GM21723 (cell line): Measurements from ENCODE around the gene VAT1L.
A peak's percentile ranks its signal among the peaks of the same experiment; 100 is the strongest.
"Not testable (repeated sequence)": the region's sequence is repeated elsewhere in the genome, so short reads cannot be mapped to it uniquely, and the experiment has no call there.

ENCODE experiments used
- ATAC-seq: cut with Tn5 transposase; IDR thresholded peaks from one replicate; pipeline ENCODE4 v1.9.1; 2021; ENCODE audit warnings: mild to moderate bottlenecking, moderate library complexity; ENCODE audit not compliant: unreplicated experiment

Gene VAT1L

DNA sequence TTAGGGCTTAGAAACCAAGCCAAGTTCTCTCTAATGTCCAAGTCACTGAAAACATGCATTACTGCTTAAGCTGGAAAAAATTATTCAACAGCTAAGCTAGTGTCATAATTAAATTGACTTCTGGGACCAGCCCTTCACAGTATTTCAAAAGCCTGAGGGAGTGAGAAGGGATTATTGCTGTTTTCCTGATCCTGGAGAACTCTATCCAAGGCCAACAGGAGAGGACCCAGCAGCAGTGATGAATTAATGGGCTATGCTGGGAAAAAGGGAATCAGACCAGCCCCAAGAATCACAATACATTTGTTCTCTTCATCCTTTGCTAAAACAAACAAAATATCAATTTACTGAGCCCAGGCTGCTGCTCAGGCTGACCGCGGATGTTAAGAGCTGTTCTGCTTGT is 199.4 kb downstream of the VAT1L start:
- no peak for ATAC-seq

DNA sequence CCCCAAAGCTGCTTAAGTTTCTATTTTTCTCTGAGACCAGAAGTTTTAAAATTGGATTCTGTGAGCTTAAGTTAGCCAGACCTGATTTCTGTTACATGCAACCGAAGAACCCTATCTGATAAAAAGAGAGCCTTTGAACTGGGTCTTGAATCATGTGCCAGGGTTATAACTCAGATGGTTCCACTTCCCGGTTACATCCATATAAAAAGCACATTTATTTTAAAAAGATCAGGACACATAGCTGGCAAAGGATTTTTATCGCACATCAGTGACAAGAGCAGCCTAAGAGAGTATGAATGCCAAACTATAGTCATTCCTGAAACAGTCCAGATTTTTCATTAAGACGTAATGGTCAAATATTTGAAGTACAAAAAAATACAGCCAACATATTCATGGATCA is 201.5 kb downstream of the VAT1L start:
- no peak for ATAC-seq

- ATAC-seq: no peak
Observed at GRCh38 chr16:77991701-77992100, 203.3 kb downstream of the VAT1L start.

DNA sequence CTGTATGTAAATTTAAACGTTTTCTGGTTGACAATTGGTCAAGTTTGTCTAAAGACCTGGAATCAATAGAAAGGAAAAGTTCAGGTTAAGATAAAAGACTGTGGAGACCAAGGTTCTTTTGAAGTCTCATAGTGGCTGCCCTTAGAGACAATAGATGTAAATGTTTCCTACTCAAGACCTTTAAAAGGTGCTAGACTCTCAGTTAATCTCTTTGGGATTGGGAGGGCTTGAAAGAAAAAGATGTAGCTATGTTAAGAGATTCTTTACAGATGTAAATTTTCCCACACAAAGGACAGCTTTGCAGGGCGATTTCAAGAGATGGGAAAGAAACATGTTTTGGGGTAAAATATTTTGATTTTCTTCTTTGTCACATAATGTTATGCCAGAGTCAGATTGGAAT is 204.0 kb downstream of the VAT1L start:
- ATAC-seq: not testable (repeated sequence)

GRCh38 chr16:77993111-77993985 is 205.0 kb downstream of the VAT1L start:
- no peak for ATAC-seq

GRCh38 chr16:77995843-77996455 is 207.6 kb downstream of the VAT1L start:
- ATAC-seq: no peak

- ATAC-seq: no peak
Observed at GRCh38 chr16:77998350-77999023, 210.1 kb downstream of the VAT1L start.

DNA sequence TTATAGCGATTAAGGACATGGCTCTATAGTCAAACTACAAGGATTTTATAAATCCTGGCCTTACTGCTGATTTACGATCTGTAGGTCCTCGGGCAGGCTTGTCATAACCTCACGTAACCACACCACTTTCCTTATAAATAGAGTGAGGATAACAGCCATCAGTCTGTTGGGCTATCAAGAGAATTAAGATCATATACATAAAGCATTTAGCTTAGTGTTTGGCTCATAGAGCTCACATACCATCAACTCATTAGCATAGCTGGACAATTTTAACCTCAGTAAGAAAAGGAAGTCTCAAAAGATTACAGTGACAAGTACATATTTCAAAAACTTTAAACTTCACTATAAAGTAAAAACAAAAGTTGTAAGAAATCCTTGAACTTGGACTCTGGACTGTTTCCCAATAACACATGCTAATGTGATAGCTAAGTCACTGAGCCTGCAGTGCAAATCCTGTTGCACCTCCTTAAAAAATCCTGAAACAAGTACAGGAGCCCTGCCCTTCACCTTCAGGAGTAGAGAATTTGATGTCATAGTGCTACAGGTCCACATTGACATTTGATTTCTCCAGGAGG is 213.2 kb downstream of the VAT1L start:
- no peak for ATAC-seq

- peak; percentile 99 for ATAC-seq
Observed at GRCh38 chr16:78002915-78003538, 214.7 kb downstream of the VAT1L start.

DNA sequence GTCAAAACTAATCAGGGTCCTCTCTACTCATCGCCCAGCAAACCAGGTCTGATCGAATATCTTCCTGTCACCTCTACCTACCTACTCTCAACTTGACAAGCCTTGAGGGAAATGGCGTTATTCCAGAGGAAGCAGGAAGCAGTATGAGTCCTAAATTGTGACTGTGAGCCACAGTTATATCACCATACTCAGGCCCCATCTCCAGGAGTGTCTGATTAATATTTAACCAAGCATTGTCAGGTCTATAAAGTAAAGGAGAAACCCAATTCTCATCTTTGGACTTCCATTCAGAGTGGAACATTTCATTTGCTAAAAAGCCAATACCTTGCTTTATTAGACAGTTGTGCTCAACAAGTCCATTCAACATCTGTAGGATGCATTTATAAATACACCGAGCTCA is 216.2 kb downstream of the VAT1L start:
- ATAC-seq: no peak

DNA sequence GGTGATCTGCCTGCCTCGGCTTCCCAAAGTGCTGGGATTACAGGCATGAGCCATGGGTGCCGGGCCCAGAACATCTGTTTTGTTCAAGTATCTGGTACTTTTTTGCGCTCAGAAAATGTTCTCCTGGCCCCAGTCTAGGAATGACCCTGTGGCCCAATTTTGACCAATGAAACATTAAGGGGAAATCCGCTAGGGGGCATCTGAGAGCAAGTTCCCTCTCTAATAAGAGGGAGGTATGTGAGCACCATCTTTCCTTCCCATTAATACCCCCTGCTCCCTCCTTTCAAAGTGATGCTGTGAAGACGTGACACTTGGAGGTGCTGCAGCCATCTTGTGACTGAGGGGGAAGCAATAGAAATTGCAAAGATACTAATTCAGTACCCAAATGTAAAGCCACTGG is 217.5 kb downstream of the VAT1L start:
- no peak for ATAC-seq

DNA sequence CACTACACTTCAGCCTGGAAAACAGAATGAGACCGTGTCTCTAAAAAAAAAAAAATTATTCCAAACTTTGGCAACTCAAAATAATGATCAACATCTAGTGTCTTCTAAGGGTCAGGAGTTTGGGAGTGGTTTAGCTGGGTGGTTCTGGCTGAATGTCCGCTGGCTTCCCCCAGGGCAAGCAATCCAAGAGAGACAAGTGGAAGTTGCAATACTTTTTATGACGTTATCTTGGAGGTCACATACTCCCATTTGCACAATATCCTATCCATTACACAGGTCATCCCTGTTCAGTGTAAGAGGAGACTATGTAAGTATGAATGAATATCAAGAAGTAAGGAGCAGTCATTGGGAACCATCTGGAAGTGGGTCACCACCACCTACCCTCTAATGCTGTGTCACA is 218.8 kb downstream of the VAT1L start:
- ATAC-seq: no peak

DNA sequence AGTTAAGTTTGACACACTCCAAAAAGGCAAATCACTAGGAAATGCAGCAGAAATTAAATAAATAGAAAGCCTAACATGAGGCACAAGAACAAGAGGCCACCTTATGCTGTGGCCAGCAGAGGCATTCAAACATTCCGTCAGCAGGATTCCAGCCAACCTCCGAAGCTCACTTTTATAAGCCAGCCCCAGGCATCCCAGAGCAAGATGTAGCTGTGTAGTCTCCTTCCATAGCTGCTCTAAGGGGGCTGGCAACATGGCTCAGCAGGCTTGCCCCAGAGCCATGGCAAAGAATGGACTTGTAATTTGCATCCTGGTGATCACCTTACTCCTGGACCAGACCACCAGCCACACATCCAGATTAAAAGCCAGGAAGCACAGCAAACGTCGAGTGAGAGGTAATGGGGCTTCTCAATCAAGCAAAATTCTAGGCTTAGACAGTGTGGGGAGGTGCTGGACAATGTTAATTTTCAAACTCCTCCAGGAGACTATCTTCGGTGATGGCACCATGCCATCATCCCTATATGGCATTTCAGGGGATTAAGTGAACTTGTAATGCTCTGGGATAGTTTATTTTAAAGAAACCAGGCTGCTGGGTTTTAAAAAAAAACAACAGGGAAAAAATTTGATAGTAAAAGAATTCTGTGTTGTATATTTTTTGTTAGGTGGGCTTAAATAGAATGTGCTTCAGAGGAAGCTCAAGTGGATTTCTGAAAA is 234.1 kb downstream of the VAT1L start, which contains the start of gene CLEC3A:
CLEC3A (plus strand) TSS at position 202 of the 714 bp plus-strand sequence; CDS start at position 281, 79 bp downstream.
- no peak for ATAC-seq

DNA sequence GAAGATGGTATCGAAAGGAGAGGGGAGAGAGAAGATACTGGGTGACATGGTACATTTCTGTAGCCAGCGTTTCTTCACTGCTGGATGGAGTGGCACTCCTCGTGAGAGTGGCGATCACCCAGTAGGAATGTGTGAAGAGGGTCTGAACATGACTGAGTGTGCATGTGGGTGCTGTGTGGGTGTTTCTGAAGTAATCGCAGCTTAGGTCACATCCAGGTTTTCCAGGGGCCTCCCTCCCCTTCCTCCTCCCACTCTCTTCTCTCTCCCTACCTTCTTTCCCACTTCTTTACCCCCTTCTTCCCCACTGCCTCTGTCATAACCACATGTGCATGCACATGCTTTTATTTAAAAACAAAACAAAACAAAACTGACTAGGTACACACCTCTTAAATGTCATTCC is 235.8 kb downstream of the VAT1L start:
- no peak for ATAC-seq

DNA sequence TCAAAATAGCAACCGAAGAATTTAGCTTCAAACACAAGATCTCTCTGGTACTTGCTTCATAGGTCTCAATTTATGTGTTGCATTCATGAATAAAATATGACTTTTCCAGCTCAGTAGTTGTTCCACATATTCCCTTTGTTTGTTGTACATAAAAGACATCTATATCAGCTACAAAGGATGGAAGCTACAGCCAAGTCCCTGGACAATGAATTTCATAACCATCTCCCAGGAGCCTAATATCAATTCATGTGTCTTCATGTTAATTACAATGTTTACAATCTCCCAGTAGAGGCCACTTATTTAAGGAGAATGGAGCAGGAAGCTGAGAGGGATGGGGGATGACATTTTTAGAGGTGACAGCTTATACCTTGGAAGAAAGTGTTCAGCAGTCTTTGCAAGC is 237.3 kb downstream of the VAT1L start:
- no peak for ATAC-seq

DNA sequence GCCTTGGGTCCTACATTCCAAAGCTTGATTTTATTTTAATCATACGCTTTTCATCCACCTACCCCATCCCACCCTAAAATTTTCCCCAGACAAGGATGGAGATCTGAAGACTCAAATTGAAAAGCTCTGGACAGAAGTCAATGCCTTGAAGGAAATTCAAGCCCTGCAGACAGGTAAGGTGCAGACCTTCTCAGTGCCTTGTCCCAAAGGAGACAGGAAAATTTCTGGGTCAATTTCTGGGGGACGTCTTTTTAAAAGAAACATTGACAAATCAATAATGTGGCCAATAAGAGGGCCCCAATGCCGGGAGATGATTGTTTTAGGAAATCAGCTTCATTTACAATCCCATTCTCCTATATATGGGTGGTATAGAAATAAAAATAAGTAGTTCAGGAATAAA is 239.7 kb downstream of the VAT1L start:
- no peak for ATAC-seq
